MCF 10A (cell line): ENCODE data around the gene NINJ2. TPM values are rescaled to one million over a fixed set of nuclear protein-coding genes. Genes with fewer than 3 reads are reported as not detected.

ENCODE experiments used
- BruUV-seq: library from RNA; stranded (reverse); fragments of 400-500 nt; replicated peaks from 2 replicates; lab custom pipeline; 2021; lab: Mats Ljungman, UMichigan
- CTCF ChIA-PET: fragments of 300-600 bp; sonication (Branson Sonifier 250); formaldehyde crosslinking; extraction: SDS; loops from one replicate; lab custom pipeline; 2021; ENCODE audit warnings: antibody characterized with exemption, inconsistent platforms; lab: Yijun Ruan, JAX
- POLR2A ChIA-PET: fragments of 300-600, 350-650 bp; sonication (Branson Sonifier 250); formaldehyde crosslinking; extraction: SDS; loops from one replicate; lab custom pipeline; 2020; ENCODE audit warnings: antibody characterized with exemption, inconsistent platforms; lab: Yijun Ruan, JAX
- DNase-seq: peaks from one replicate; pipeline ENCODE4 v3.0.0-alpha.2; 2018; ENCODE audit not compliant: unreplicated experiment
- H3K27ac Mint-ChIP-seq: one replicate; pipeline ENCODE4 v1.8.0; 2022; ENCODE audit warnings: mild to moderate bottlenecking, low read depth, mixed read lengths; ENCODE audit not compliant: unreplicated experiment
- H3K27me3 Mint-ChIP-seq: one replicate; pipeline ENCODE4 v1.8.0; 2022; ENCODE audit warnings: mixed read lengths; ENCODE audit not compliant: insufficient read depth, unreplicated experiment
- H3K36me3 Mint-ChIP-seq: one replicate; pipeline ENCODE4 v1.8.0; 2022; ENCODE audit warnings: mild to moderate bottlenecking, moderate library complexity, mixed read lengths; ENCODE audit not compliant: insufficient read depth, unreplicated experiment
- H3K4me1 Mint-ChIP-seq: one replicate; pipeline ENCODE4 v1.8.0; 2022; ENCODE audit warnings: mixed read lengths; ENCODE audit not compliant: insufficient read depth, unreplicated experiment
- H3K4me3 Mint-ChIP-seq: one replicate; pipeline ENCODE4 v1.8.0; 2022; ENCODE audit warnings: mild to moderate bottlenecking, moderate library complexity, mixed read lengths; ENCODE audit not compliant: unreplicated experiment
- H3K9me3 Mint-ChIP-seq: one replicate; pipeline ENCODE4 v1.8.0; 2022; ENCODE audit warnings: mixed read lengths; ENCODE audit not compliant: unreplicated experiment
- intact Hi-C: fragments of 100-400 bp; cut with micrococcal nuclease; formaldehyde crosslinking; loops from 2 replicates; pipeline ENCODE4 v1.14.1; 2022
- total RNA-seq: library from RNA; stranded (reverse); gene quantifications from 2 replicates; pipeline ENCODE4 v1.2.3, GENCODE V29; 2022
- TF ChIP-seq, protein P1 (sequence below): fragments of 200-600 bp; IDR thresholded peaks from one replicate; pipeline ENCODE4 v1.8.0; 2022; ENCODE audit warnings: antibody characterized with exemption, mild to moderate bottlenecking; ENCODE audit not compliant: unreplicated experiment

Gene NINJ2
- total RNA-seq, 1 experiment from 2014 or later = not detected

DNA sequence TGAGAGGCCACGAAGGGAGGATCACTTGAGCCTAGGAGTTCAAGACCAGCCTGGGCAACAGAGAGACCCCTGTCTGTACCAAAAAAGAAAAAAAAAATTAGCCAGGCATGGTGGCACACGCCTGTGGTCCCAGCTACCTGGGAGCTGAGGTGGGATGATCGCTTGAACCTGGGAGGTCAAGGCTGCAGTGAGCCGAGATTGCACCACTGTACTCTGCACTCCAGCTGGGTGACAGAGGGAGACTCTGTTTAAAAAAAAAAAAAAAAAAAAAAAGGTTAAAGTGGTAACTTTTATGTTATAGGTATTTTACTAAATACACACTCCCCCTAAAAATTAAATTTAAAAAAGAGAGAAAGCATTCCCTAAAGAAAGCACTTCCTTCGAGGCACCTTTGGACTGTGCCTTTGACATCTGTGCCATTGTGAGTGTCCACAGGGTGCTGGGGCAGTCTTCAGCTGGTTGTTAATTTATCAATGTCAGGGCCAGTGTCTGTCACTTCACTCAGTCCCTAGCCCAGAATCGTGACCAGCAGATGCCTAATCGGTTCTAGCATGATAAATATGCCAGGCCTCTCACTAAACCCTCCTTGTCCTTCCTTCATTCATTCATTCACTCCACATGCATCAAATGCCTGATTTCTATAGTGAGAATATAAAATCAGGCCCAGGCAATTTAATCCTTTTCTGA lies 140.4 kb downstream of the NINJ2 start:
- no peak for DNase-seq
- no peak overlapping the region for H3K27ac Mint-ChIP-seq
- ChIA-PET CTCF (interaction anchor here (0.6 kb wide), 1 partner anchor 121 kb away, joined by 3 read pairs; no protein-coding TSS in a partner anchor), POLR2A (no interaction called here)
- intact Hi-C loops = no loop called here
- H3K9me3 Mint-ChIP-seq = no peaks in the 10 kb centered on the region
- H3K27me3 Mint-ChIP-seq = peaks cover 13% of the 10 kb centered on the region
- BruUV-seq = no TSS peak
- H3K4me1 Mint-ChIP-seq = peaks cover 7% of the 10 kb centered on the region
- TF ChIP-seq, protein P1, sequence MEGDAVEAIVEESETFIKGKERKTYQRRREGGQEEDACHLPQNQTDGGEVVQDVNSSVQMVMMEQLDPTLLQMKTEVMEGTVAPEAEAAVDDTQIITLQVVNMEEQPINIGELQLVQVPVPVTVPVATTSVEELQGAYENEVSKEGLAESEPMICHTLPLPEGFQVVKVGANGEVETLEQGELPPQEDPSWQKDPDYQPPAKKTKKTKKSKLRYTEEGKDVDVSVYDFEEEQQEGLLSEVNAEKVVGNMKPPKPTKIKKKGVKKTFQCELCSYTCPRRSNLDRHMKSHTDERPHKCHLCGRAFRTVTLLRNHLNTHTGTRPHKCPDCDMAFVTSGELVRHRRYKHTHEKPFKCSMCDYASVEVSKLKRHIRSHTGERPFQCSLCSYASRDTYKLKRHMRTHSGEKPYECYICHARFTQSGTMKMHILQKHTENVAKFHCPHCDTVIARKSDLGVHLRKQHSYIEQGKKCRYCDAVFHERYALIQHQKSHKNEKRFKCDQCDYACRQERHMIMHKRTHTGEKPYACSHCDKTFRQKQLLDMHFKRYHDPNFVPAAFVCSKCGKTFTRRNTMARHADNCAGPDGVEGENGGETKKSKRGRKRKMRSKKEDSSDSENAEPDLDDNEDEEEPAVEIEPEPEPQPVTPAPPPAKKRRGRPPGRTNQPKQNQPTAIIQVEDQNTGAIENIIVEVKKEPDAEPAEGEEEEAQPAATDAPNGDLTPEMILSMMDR = no peak
- no peak overlapping the region for H3K4me3 Mint-ChIP-seq
- no peaks in the 10 kb centered on the region for H3K36me3 Mint-ChIP-seq

DNA sequence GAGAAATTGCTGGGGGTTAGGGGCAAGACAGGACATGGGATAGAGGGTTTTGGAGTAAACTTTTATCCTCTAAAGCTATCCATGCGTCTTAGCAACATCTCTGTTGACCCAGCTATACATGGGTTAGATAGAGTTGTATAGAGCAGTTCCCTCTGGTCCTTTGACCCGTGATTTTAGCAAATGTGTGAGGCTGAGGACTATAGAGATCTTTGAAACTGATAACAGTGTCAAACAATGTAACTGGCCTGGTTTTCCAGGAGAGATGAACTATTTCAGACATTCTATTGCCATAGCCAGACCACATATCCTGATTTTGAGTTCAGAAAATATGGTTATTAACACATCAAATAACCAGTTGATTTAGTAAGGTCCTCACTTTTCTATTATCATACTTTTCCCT lies 143.1 kb downstream of the NINJ2 start:
- Mint-ChIP-seq H3K9me3 (no peaks in the 10 kb centered on the region), H3K4me3 (no peak overlapping the region), H3K4me1 (peaks cover 7% of the 10 kb centered on the region), H3K27me3 (peaks cover 13% of the 10 kb centered on the region), H3K27ac (no peak overlapping the region), H3K36me3 (no peaks in the 10 kb centered on the region)
- CTCF ChIA-PET = interaction anchor here (1.1 to 3.4 kb wide), 4 partner anchors 24 to 78 kb away, joined by 3 to 14 read pairs (median 5); no protein-coding TSS in a partner anchor
- no TSS peak for BruUV-seq
- POLR2A ChIA-PET = interaction anchor here (0.6 to 1.4 kb wide), 4 partner anchors 10 to 749 kb away, joined by 3 to 4 read pairs (median 4); no protein-coding TSS in a partner anchor
- TF ChIP-seq, protein P1 = no peak
- intact Hi-C loops = no loop called here
- no peak for DNase-seq

DNA sequence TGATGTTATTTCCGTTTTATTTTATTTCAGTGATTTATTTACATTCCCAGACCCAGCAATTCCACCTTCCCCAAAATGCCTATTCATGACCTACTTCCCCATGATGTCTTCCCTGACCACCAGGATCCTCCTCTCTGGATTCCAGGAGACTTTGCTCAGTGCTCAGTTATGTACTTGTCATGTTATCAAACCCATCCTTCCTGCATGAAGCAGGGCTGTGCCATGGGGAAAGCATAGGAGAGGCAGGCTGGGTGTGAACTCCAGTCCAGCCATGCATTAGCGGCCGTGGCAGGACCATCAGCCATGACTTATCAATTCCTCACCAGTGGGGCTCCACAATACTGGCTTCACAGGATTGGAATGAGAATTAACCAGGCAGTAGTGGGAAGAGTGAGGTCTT lies 145.7 kb downstream of the NINJ2 start:
- no TSS peak for BruUV-seq

More for the DNA sequence above, 145.7 kb downstream of the NINJ2 start:
- CTCF ChIA-PET = interaction anchor here (1.0 to 3.4 kb wide), 2 partner anchors 30 to 75 kb away, joined by 3 to 14 read pairs; no protein-coding TSS in a partner anchor
- Mint-ChIP-seq H3K4me1 (no peaks in the 10 kb centered on the region), H3K27me3 (peaks cover 13% of the 10 kb centered on the region), H3K4me3 (no peak overlapping the region), H3K9me3 (peaks cover 10% of the 10 kb centered on the region), H3K36me3 (no peaks in the 10 kb centered on the region), H3K27ac (no peak overlapping the region)
- intact Hi-C loops = no loop called here
- POLR2A ChIA-PET = interaction anchor here (0.6 kb wide), 1 partner anchor 290 kb away, joined by 3 read pairs; no protein-coding TSS in a partner anchor
- TF ChIP-seq, protein P1 = no peak
- DNase-seq = no peak

Other genes starting within 250 kb of the NINJ2 start
- gene B4GALNT3, start 203.5 kb downstream of the NINJ2 start, total RNA-seq = 0.68 and 0.76 TPM in 2 replicates
- 123 and 139 TPM in 2 replicates for gene WNK1, start 89.1 kb upstream of the NINJ2 start, total RNA-seq